Measurements from ENCODE around the gene AP3S2.
"Not testable (repeated sequence)": the region's sequence is repeated elsewhere in the genome, so short reads cannot be mapped to it uniquely, and the experiment has no call there.

Gene AP3S2

GRCh38 chr15:89903015-89903857, 9.4 kb upstream of the AP3S2 start:
- DNase-seq: no peak

GRCh38 chr15:89900849-89901248, 7.1 kb upstream of the AP3S2 start:
- no peak for DNase-seq

DNA sequence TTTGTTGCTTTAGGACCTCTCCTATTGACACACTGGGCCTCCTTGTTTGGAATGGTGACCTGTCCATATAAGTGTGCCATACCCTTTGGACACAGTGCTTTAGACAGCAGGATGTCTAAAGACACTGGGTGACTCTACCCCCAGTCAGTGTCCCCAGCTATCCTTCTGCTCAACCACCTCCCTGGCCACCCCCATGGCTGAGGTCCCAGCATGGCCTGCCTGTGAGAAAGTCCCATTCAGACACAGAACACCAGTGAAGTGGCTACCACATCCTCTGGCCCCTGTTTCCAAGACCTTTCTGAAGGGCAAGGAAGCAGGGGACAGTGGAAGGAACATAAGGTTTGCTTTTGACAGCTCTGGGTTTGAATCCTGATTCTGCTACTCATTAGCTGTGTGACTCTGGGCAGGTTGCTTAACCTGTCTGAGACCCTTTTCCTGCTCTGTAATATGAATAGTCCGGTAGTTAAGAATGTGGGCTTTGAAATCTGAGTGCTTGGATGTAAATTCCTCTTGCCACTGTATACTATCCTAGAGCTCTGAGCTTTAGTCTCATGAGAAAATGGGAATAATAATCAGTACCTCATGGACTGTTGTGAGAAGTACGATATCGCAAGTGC, 6.3 kb upstream of the AP3S2 start:
- DNase-seq: no peak

GRCh38 chr15:89899295-89899945, 5.6 kb upstream of the AP3S2 start:
- no peak for DNase-seq

DNA sequence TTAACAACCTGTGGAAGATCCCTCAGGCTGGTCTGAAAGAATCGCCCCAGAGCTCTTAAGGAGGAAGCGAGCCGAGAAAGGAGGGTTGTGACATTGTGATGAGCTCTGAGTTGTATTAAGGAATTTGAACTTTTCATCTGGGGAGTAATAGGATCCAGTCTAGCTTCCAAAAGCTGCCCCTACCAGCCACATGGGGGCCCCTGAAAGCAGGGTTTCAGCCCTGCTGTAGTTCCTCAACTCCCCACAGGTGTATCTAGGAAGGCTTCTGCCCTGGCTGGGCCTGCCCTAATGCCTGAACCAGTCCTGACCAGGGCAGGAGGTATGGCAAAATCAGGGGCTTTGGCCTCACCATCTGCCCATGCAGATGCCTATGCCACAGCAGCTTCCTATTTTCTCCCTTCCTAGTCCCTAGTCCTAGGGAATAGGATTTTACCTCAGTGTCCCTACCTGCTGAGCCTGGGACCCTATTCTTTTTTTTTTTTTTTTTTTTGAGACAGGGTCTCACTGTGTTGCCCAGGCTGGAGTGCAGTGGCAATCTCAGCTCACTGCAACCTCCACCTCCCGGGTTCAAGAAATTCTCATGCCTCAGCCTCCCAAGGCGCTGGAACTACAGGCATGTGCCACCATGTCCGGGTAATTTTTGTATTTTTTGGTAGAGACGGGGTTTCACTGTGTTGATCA, 5.0 kb upstream of the AP3S2 start:
- DNase-seq: no peak

DNA sequence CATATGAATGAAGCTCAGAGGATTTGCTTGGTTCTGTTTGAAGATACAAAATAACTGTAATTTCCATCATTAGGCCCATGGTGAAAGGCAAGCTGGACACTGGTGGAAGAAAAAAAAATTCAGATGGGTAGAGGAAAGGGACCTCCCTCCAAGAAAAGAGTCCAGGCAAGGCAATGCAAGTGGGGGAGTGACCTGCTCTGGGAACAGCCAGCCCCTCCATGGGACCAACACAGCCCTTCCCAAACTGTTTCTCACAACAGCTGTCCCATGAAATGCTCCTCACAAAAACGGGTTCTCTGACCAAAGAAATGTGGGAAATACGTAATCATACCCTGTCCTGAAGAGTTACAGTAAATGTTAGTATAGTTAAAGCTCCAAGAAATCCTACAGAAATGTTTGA, 4.4 kb upstream of the AP3S2 start:
- no peak for DNase-seq

DNA sequence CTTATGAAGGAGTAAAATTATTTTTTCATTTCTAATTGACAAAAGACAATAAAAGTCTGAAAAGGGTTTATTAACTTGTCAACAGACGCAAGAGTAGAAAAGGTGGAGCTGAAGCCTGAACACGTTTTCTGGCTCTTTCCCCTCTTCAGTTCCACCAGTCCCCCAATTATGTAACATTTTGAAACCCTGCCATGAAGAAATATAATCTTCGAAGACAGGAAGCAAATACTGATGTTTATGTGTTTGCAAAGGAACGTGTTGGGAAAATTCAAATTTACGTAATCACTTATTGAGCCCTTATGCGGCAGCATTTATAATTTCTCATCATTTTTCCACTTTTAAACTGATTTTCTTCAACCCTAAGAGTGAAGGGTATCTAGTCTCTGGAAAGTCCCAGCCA, 767 bp downstream of the AP3S2 start:
- DNase-seq: no peak

- DNase-seq: no peak
Measured at GRCh38 chr15:89888214-89888804, 5.5 kb downstream of the AP3S2 start.

- no peak for DNase-seq
Measured at GRCh38 chr15:89885611-89886010, 8.2 kb downstream of the AP3S2 start.

DNA sequence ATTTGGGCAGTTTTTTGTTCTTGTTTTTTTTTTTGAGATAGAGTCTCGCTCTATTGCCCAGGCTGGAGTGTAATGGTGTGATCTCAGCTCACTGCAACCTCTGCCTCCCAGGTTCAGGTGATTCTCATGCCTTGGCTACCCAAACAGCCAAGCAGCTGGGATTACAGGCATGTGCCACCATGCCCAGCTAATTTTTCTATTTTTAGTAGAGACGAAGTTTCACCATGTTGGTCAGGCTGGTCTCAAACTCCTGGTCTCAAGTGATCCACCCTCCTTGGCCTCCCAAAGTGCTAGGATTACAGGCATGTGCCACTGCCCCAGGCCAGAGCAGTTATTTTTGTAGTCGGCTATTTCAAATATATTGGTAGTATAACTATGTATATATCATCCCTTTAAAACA, 8.6 kb downstream of the AP3S2 start:
- not testable (repeated sequence) for DNase-seq

DNA sequence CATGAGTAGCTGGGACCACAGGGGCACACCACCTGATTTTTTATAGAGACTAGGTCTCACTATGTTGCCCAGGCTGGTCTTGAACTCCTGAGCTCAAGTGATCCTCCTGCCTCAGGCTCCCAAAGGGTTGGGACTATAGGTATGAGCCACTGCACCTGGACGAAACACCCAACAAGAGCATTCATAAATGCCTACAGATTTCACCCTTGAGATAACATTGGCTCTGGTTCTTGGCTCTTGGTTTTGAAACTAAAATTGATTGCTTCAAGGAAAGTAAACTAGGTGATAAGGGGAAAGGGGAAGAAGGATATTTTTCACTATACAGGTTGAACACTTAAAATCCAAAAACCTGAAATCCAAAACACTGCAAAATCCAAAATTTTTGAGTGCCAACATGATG, 10.3 kb downstream of the AP3S2 start:
- no peak for DNase-seq

GRCh38 chr15:89880727-89881126, 13.1 kb downstream of the AP3S2 start:
- DNase-seq: no peak

DNA sequence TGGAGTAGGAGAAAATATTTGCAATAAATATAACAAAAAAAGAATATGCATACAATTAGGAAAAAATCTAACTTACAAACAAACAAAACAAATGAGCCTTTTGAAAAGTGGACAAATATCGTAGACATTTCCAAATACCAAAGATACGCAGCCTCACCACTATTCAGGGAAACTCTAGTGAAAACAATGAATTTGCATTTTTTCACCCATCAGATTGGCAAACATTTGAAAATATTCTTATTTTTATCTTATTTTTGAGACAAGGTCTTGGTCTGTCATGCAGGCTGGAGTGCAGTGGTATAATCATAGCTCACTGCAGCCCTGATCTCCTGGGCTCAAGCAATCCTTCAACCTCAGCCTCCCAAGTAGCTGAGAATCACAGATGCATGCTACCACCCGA, 15.5 kb downstream of the AP3S2 start:
- DNase-seq: no peak

DNA sequence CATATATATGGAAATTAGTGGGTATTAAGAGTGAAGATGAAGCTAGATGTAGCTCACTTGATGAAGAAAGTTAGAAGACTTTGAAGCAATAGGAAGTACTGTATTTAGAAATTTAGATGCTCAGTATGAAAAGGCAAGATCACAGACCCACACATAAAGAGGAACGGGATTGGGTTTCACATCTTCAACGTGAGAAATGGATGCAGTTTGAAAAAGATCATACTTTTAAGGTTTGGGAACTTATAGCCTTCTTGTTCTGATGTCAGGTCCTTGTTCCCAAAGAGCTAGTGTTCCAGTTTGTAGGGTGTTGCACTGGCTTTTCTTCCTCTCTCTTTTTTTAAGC, 16.7 kb downstream of the AP3S2 start:
- DNase-seq: no peak

- no peak for DNase-seq
Measured at GRCh38 chr15:89876396-89877082, 17.3 kb downstream of the AP3S2 start.

GRCh38 chr15:89875741-89876140, 18.1 kb downstream of the AP3S2 start:
- no peak for DNase-seq

- no peak for DNase-seq
Measured at GRCh38 chr15:89874926-89875564, 18.7 kb downstream of the AP3S2 start.

GRCh38 chr15:89870688-89871288, 23.0 kb downstream of the AP3S2 start:
- DNase-seq: no peak

- DNase-seq: no peak
Measured at GRCh38 chr15:89870006-89870405, 23.8 kb downstream of the AP3S2 start.

- not testable (repeated sequence) for DNase-seq
Measured at GRCh38 chr15:89869490-89869889, 24.3 kb downstream of the AP3S2 start.

DNA sequence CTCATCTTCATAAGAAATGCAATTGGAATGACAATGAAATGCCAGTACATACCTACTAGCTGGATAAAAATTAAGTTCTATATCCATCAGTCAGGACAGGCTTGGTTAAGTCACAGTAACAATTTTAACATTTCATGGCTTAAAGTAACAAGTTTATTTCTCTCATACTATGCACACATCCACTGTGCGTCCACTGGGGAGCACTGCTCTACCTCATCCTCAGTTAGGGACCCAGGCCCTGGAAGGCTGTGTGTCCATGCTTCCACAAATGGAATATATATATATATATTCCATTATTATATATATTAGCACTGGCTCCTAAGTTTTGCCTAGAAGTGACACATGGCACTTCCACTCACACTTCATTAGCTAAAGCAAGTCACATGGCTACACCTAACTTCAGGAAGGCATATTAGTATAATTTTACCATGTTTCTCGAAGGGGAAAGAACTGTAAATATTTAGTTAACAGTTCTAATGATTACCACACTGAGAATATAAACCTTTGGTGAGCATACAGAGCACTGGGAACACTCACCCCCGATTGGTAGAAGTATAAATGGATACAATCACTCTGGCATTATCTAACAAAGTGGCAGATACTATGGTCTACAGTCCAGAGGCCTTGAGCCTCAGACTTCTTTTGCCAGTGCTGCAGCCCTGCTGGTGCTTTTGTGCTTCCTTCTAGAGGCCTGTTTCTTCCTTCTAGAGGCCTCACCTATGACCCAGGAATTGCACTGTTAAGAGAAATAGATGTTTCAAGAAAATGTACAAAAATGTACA, 28.6 kb downstream of the AP3S2 start:
- no peak for DNase-seq

All from NCI-H1436 treated with DMSO at 0.1 percent for 48 hours (cell line).